Measurements from ENCODE around the gene SLAMF7. TPM values are rescaled to one million over a fixed set of nuclear protein-coding genes. Genes with fewer than 3 reads are reported as not detected.

Gene SLAMF7
- total and polyA plus RNA-seq, 2 of the 13 experiments (the other 11 are each of a cell fraction or from before 2014, with no cell fraction given), result not detected

GRCh38 chr1:160744852-160745520 lies 5.9 kb downstream of the SLAMF7 start:
- no peak overlapping the region for H3K4me2 ChIP-seq (ENCODE audit: low read depth, low read length)
- no peak overlapping the region for H3K9ac ChIP-seq (ENCODE audit: insufficient read depth, low read depth, low read length)
- POLR2A ChIA-PET, result no interaction called here
- CTCF ChIA-PET (ENCODE audit: low intra/inter-chr PET ratio, low total read pairs), result no interaction called here
- no peaks in the 10 kb centered on the region for H3K79me2 ChIP-seq (ENCODE audit: insufficient read depth, low read length)
- H3K4me1 ChIP-seq (ENCODE audit: insufficient read depth, low read length), result no peaks in the 10 kb centered on the region
- no peak for TF ChIP-seq ZFP82 (CRISPR knock-in tag; IDR thresholded peaks at IDR 0.05; ENCODE audit: borderline replicate concordance)
- TF ChIP-seq ZNF264 (CRISPR knock-in tag; IDR thresholded peaks at IDR 0.05), result no peak
- no peak for TF ChIP-seq TAF15 (IDR thresholded peaks at IDR 0.05; ENCODE audit: low read depth, low read length, poor library complexity, severe bottlenecking)
- no peak for TF ChIP-seq ZNF230 (CRISPR knock-in tag; IDR thresholded peaks at IDR 0.05)
- no peak for TF ChIP-seq IKZF4 (CRISPR knock-in tag; IDR thresholded peaks at IDR 0.05; ENCODE audit: borderline replicate concordance, low read depth, not compliant biosample characterization)
- TF ChIP-seq ZFAT (CRISPR knock-in tag; conservative IDR thresholded peaks at IDR 0.05), result no peak
- TF ChIP-seq ZNF788 (CRISPR knock-in tag; IDR thresholded peaks at IDR 0.05; ENCODE audit: borderline replicate concordance), result no peak
- no peak for TF ChIP-seq ATAD3A (CRISPR knock-in tag; IDR thresholded peaks at IDR 0.05)
- TF ChIP-seq ARID4A (CRISPR knock-in tag; IDR thresholded peaks at IDR 0.05; ENCODE audit: borderline replicate concordance), result no peak
- no peak for TF ChIP-seq AKAP8 (CRISPR knock-in tag; IDR thresholded peaks at IDR 0.05)
- no peak for TF ChIP-seq E2F5 (CRISPR knock-in tag; conservative IDR thresholded peaks at IDR 0.05)
- ATAC-seq (no peak), FAIRE-seq (no peak), DNase-seq (ENCODE audit: low spot score) (no peak)
- H3K9me3 ChIP-seq (ENCODE audit: low read length), result no peaks in the 10 kb centered on the region
- no peak overlapping the region for H3K4me3 ChIP-seq (replicated peaks in 1 of 3; ENCODE audit: insufficient read depth in 1 of 3, low read depth in 2 of 3, low read length in 3 of 3)
- intact Hi-C loops (cut with micrococcal nuclease; ENCODE audit: unreplicated experiment) (no loop called here), in situ Hi-C loops (cut with HindIII; ENCODE audit: extremely low pct_ligation_motif_present, low pct_unique_long_range_greater_than_20kb) (no loop called here)
- H3K36me3 ChIP-seq (replicated peaks in 1 of 2; ENCODE audit: control insufficient read depth in 1 of 2, insufficient read depth in 2 of 2, low read length in 2 of 2), result no peaks in the 10 kb centered on the region
- no peaks in the 10 kb centered on the region for H4K20me1 ChIP-seq (ENCODE audit: insufficient read depth, low read length)
- no peaks in the 10 kb centered on the region; a peak in 1 of 5 replicates for H3K27me3 ChIP-seq (ENCODE audit: control insufficient read depth in 1 of 2, insufficient read depth in 2 of 2, low read length in 2 of 2)
- H3K27ac ChIP-seq (ENCODE audit: extremely low read length, insufficient read depth, low read length), result no peak overlapping the region
- no TSS peak for BruUV-seq (replicated peaks)
- no peak overlapping the region for H2AFZ ChIP-seq (ENCODE audit: low read length)
- 32% methylated on average over 5 of the region's 5 CpGs for WGBS (ENCODE audit: low lambda C conversion rate)
